ENCODE measurements around the gene BRD4.
A peak's percentile ranks its signal among the peaks of the same experiment; 100 is the strongest.

The BRD4 gene

DNA sequence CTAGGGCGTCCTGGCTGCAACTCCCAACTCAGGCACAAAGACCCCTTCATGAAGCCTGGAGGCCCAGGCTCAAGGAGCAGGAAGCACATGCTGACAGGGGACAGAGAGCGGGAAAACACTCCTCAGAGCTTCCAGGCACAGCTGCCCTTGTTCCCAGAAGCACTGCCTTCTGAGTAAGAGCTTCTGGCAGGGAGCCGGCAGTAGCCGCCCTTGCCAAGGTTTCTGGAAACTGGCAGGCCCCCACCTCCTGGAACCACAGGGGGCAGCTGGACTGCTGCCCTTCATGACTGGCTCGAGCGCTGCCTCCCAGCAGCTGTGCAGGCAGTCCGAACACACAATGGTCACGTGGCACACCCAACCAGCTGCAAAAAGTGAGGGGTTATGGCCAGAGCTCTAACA, 66.5 kb downstream of the BRD4 start:
- DNase-seq (ENCODE audit: low read depth in 2 of 2) = no peak

DNA sequence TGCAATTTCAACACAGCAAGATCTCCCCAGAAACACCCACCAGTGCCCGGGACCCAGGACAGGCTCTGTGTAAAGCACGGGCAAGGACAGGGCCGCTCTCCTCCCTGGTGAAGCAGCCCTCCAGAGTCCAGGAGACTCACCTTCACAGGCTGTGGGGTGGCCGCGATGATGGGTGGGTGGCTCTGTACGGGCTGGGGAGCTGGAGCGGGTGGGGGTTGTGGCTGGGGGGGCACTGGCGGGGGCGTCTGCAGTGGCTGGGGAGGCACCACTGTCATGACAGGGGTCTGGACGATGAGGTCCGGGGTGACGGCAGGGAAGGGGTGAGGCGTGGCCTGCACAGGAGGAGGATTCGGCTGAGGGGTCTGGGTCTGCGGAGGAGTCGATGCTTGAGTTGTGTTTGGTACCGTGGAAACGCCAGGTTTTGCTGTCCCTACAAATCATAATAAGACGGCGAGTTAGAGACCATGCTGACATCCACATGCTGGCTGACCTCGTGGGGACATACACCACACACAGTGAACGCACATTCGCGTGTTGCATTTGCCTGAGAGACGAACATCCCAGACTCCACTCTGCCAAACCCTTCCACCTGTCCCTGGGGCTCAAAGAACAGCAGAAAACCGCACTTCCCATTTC, 67.0 kb downstream of the BRD4 start:
- no peak for DNase-seq (ENCODE audit: low read depth in 2 of 2)

DNA sequence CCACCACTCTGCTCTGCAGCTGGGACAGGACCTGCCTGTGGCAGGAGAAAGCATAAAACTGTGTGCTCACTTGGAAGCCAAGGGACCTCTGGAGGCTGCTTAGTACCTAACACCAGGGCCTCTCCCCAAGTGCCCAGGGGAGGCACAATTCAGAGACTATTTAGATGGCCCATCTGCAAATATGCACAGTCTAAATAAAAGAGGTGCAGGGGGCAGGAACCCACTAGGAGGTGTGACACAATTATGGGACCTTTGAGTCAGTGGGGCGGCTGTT, 67.5 kb downstream of the BRD4 start:
- no peak for DNase-seq (ENCODE audit: low read depth in 2 of 2)

DNA sequence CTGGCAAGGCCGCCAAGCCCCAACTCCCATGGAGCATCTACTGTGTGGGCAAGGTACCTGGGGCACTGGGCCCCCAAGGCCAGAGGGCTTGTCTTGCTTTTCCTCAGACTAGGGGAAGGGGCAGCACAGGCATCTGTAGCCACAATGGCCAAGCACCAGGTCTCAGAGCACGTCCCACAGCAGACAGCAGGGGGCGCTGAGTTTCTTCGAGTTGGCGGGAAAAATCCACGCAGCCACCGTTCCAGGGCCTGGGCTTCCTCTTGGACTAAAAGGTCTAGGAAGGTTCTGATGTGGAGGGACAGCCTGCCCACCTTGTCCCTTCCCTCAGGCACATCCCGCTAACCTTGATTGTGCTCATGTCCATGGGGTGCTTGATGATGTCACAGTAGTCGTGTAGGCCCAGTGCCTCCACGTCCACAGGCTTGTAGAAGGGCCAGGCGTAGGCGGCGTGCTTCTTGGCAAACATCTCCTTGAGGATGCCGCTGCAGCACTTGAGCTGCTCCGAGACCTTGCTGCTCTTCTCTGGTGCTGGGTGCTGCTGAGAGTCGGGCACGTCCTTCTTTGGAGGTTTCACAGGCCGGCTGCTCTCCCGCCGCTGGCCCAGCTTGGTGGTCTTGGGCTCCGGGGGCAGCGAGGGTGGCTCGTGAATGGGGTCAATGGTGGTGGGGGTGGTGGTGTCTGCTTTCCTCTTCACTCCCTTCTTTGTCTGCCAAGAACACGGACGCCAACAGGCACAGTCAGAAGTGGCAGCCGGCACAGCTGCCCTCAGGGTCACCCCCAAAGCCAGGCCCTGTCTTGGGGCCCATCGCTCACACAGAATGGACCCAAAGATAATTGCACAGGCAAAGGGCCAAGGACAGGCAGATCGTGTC, 68.0 kb downstream of the BRD4 start:
- peak; percentile 67 to 68 for DNase-seq (ENCODE audit: low read depth in 2 of 2)

DNA sequence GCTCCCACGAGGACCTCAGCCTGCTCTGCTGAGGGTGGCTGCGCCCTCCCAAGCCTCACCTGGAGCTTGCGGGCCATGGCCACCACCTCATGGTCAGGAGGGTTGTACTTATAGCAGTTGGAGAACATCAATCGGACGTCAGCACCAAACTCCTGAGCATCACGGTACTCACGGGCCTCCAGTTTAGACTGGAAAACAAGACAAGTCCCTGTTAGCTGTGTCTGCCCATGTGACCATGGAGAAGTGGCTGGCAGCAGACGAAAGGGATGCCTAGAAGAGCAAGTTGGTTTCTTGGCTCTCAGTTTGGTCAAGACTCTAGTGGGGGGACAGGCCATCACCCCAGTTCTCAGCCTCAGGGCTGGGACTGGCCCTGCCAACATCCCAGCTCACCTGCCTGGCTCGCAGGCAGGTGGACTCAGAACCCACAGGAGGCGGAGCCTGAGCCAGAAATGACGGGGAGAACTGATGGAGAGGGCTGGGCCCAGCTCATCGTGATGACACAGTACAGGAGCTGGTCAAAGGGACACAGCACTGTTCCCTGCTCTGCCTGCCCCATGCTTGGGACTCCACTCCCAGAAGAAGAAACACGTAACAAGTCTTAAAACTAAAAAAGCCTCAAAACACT, 68.9 kb downstream of the BRD4 start:
- DNase-seq (ENCODE audit: low read depth in 2 of 2) = no peak

DNA sequence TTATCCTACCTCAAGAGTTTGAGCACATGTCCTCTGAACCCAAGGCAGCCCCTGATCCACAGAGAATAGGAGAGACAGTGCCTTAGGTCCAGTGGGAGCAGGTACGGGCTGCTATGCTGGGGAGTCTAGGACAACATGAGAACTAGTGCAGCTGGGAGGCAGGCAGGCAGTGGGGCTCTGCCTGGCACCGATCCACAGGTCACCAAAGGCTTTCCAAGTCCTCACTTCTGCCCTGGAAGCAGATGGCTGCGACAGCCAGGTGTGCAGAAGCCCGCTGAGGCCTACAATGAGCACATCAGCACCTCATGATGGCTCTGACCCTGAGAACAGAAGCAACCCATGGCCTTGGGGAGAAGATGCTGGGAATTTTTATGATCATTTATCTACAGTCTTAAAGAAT, 70.3 kb downstream of the BRD4 start:
- no peak for DNase-seq (ENCODE audit: low read depth in 2 of 2)

DNA sequence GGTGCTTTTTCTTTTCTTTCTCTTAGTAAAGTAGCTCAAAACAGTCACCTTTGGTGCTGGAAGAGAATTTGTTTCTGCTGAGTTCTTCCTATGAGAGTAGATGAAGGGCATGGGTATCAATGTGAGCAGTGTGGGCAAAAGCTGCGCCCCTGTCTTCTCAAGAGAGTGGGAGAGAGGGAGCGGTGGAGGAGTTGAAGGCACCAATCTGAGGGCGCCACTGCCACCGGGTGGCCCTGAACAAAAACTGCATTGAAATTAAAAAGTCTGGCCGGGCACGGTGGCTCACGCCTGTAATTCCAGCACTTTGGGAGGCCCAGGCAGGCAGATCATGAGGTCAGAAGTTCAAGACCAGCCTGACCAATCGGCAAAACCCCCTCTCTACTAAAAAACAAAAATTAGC, 71.4 kb downstream of the BRD4 start:
- DNase-seq (ENCODE audit: low read depth in 2 of 2) = no peak

DNA sequence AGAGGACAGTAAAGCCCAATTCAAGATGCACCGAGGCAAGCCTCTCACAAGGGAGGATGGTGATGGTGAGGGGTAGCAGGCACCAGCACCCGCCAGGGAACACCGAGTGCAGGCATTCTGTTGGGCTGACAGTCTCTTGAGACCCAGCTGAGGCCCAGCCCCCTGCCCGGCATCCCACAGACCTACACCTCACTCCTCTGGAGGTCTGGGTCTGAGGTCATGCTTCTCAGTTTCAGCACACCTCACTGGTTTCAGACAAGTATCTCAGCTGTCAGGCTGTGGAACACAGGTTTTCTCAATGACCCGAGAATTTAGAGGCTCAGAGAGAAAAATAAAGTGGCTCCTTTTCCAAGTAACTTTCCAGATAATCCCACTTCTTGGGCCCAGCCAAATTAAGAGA, 72.4 kb downstream of the BRD4 start:
- no peak for DNase-seq (ENCODE audit: low read depth in 2 of 2)

DNA sequence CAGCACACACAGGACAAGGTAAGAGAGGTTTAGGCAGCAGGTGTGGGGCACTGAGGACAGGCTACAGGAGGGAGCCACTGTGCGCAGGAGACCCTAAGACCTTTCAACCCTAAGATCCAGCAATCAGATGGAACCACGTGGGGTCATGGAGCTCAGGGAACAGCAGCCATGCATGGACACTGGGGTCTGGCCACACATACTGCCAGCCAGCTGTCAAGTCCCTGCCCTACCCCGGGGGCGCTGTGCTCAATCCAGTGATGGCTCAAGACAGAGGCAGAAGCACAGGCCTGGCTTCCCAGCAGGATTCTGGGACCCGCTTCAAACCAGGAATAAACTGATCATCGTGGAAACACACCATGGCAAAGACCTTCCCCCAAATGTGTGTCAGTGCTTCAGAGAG, 74.6 kb downstream of the BRD4 start:
- no peak for DNase-seq (ENCODE audit: low read depth in 2 of 2)

DNA sequence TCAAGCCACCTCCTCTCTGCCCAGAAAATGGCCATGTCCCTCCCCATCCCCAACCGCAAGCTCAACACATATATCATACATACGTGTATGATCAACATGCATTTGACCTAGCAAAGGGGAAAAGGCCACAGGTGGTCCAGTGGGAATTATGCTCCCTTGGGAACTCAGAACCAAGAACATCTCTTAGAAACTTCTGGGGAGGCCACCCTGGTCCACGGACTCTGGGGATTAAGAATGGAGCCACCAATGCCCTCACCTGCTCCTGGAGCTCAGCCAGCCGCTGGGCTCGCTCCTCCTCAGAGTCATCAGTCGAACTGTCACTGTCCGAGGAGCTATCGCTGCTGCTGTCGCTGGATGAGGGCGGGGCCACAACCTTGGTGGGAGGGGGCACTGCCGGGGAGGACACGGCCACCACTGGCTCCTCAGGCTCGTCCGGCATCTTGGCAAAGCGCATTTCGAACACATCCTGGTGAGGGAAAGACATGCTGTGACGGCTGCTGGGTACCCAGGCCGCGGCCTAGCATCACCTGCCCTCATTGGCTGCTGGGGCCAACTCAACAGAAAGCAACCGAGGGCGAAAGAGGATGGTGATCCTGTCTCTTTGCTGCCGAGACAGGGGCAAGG, 75.5 kb downstream of the BRD4 start:
- no peak for DNase-seq (ENCODE audit: low read depth in 2 of 2)

DNA sequence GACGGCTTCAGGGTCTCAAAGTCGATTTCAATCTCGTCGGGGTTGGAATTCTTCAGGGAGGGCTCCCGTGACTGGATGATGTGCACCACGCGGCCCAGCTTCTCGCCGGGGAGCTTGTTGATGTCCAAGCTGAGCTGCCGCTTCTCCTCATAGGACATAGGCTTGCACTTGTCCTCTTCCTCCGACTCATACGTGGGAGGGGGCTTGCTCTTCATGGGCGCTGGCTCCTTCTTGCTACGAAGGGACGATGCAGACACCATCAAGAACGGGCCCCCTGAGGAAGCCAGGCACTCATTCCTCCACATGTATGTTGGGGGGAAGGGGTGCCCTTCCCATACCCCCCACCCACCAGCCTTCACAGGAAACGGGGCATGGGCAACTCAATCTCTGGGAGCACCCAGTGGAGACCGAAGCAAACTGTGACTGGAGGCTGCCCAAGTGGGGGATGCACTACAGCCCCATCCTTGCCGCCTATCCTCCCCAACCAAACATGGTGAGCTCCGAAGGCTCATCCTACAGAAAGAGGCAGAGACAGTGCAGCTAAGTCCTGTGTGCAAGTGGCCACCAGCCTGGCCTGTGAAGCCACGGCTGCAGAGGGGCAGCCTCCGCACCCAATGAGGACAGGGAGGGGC, 76.9 kb downstream of the BRD4 start:
- no peak for DNase-seq (ENCODE audit: low read depth in 2 of 2)

DNA sequence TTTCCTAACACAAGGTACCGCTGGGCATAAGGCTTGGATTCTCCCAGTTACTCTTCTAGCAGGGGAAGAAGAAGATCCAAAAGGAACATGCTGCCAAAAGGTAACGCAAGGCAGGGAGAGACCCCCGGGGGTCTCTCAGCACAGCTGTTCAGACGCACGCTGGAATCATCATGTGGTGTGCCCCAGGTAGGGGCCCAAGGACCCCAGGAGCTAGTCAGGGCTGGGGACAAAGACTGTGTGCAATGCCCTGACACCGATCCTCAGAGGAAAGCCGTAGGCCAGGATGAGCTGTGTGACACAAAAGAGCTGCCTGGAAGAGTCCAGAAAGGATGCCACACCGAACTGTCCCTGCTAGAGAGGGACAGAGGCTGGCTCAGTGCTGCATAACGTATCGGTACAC, 77.8 kb downstream of the BRD4 start:
- DNase-seq (ENCODE audit: low read depth in 2 of 2) = no peak

DNA sequence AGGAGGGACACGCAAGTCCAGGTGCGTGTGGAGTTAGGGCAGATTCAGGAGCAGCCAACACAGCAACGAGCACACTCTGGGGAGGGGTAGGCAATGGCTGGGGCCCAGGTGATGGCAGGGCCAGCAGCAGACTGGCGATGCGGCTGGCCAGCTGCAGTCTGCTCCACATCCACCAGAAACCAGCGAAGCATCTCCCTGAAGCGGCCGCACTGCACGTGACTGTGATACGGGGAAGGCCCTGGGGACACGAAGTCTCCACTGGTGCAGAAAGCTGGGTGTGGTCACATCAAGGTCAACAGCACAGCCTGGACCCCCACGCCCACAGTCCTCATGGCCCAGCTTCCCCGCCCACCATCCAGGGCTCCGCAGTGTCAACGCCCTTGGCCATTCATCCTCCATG, 78.8 kb downstream of the BRD4 start:
- no peak for DNase-seq (ENCODE audit: low read depth in 2 of 2)

DNA sequence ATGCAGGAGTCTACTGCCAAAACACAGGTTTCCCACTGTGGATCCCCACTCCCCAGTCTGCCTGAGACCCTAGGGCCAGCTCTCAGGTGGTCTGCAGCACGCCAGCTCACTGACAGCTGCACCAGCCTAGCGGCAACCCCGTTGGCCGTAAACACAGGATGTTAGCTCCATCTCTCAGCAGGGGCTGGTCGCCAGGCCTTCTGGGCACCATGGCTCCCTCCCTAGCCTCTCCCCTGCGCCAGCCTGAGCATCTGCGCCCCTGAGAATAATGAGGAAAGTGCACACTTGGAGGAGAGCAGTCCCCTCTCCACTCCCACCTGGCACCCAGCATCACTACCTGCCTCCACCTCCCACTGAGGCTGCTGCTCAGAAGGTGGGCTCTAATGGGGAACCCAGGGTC, 79.3 kb downstream of the BRD4 start:
- DNase-seq (ENCODE audit: low read depth in 2 of 2) = no peak

DNA sequence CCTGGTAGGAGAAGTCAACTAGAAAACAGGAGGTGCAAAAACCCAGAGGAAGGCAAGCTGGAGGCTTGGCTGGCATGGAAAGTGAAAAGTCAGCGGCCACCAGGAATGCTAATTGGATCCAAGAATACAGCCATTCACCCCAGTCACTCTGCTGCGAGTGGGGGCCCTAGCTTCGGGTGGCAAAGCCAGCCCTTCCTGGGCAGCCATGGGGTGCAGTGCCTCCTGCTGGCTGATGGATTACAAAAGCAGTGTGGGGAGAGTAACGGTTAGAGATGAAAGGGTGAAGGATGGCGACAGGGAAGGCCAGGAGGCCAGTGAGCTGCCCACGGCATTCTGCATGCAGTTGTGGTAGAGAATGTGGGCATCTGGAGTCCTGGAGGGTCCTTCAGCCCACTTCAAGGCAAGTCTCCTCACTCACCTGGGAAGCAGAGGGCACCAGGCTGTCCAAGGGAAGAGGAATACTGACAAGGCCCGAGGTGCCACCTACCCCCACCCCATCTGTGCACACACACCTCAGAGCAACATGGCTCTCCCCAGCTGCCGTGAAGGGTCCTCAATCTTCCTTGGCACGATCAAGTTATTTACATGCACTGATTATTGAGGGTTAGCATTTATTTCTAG, 79.8 kb downstream of the BRD4 start:
- DNase-seq (ENCODE audit: low read depth in 2 of 2) = no peak

DNA sequence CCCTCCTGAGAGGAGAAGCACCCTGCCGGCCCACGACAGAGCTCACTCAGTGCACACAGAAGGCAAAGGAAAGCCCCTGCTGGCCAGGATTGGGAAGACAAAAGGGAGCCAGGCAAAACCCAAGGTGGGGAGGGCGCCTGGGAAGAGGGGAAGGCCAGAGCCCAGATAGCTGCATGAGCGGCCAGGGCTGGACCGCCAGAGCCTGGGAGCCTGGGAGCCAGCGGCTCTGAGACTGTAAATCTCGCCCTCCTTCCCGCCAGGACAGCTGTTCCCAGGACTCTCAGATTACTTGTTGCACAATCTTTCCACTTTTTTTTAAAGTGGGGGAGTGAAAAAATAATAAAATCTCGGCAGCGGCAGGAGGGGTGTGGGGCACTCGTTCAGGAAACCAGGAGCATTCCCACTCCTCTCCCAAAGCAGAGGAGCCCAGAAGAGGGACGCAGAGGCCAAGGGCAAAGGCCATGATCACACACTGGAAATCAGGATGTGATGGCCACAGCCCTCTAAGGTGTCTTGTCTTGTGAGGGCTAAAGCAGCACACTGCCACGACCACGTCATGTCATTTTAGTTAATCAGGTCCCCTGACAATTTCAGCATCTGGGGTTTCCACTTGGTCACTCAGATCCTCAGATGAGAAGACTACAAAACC, 80.5 kb downstream of the BRD4 start:
- no peak for DNase-seq (ENCODE audit: low read depth in 2 of 2)

DNA sequence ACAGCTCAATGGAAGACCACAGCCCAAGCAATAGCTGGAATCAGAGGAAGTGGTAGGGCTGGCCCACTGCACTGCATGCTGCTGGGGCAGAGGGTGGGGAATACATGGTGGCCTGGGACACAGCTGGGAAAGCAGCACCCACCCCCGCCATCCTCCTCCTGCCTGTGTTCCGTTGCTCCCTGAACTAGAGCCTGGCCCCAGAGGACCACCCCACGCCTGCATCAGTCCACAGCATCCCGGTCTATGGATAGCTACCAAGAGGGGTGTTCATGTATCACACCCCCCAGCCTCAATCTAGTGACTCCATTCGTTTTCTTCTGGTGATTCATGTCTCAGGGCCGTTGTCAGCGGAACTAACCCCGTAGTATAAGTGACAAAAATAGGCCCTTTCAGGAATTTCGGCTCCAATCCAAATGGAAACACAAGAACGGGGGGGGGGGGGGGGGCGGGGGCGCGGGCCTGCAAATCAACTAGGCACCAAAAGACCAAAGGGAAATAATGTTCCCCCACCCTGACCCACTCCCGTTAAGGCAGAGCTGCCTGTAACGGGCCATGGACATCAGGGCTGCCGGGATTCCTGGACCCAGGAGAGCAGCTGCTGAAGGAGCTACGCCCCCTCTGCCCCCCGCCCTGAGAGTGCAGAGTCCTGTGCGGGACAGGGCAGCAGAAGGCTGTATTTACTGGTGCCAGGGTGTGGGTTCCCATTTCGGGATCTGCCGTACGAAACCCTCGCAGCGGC, 81.2 kb downstream of the BRD4 start:
- no peak for DNase-seq (ENCODE audit: low read depth in 2 of 2)

DNA sequence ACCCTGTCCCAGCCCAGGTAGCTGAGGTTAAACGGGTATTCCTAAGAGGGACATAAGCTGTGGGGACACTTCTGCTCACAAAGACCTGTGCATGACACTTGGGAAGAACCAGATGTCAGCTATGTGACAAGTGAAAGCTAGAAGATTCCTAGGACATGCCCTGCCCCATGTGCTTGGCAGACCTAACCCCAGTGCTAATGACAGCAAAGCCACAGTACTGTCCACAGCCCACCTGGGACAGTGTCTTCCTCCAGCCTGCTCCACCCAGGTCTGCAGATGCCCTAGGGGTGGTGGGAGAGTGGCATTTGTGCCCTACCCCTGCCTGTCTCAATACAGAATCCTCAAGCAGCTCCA, 81.7 kb downstream of the BRD4 start:
- no peak for DNase-seq (ENCODE audit: low read depth in 2 of 2)

DNA sequence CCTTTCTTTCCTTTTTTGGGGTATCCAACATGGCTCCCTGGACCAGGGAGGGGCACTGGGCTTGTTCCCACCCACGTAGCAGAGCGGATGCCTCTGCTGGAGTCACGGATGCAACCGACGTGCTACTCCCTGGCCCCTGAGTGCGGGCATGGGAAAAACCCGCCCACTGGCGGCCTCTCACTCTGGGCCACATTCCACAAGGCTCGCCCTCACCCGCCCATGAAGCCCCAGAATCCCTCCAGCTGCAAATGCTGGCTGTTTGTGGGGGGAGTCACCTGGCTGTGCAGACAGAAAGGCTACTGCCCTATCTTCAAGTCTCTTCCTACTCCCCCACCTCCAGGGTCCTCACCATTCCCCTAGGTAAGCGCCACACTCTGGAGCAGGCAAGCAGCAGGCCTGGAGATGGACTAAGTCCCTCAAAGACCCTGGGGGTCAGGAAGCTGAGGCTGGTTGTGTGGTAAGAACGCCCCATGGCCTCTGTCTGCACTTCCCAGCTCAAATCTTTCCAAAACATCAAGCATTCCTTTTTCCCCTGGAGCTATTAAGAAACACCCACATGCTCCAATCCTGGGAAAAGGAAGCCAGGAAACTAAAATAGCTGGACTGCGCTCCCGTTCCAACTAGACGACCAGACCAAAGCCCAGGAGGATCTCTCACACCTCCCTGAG, 82.2 kb downstream of the BRD4 start:
- DNase-seq (ENCODE audit: low read depth in 2 of 2) = no peak

DNA sequence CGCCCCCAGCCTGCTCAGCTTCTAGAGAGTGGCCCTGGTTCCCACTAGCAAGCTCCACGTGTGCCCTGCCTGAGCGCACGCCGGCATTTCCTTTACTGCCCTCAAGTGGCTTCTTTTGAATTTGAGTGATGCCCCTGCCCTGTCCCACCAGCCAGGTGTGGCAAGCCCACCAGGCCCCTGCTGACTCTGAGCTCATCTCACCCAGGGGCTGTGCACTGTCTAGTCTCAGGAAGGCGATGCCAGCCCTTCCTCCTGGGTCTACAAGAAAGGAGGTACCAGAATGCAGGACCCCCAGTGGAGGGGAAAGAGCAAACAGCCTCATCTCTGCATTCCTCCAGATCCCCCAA, 82.8 kb downstream of the BRD4 start:
- DNase-seq (ENCODE audit: low read depth in 2 of 2) = no peak

All from activated CD4-positive, alpha-beta T cell treated with anti-CD3 and anti-CD28 coated beads for 24 hours (primary cell).